22Rv1 (cell line): Measurements from ENCODE around the gene MIA3.
A peak's percentile ranks its signal among the peaks of the same experiment; 100 is the strongest.

Experiments
- H3K27ac ChIP-seq: fragments of 450-650 bp; 2 replicates; pipeline ENCODE4 v1.5.1; 2017
- ZFX ChIP-seq: fragments of 450-650 bp; IDR thresholded peaks from 2 replicates; pipeline ENCODE4 v1.6.1; 2017; ENCODE audit warnings: antibody characterized with exemption, borderline replicate concordance
- TF ChIP-seq, protein P1 (sequence below): fragments of 450-650 bp; IDR thresholded peaks from 2 replicates; pipeline ENCODE4 v1.5.1; 2017; ENCODE audit warnings: mild to moderate bottlenecking

Gene MIA3

DNA sequence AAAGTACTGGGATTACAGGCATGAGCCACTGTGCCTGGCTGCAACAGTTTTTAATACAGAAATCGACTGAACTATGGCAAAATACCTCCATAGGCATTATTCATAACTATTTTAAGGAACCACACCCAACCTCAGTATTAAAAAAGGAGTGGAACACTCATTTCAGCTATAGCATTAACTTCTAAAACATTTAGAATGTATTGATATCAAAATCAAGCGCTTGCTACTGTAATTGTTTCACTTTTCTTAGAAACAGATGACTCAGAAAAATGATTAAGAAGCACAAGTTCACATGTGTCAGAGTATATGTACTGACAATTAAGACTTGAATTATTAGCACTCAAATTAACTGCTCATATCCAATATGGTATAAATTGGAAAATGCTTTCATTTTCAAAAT is 79.3 kb downstream of the MIA3 start:
- no peak overlapping the region for H3K27ac ChIP-seq
- TF ChIP-seq, protein P1, sequence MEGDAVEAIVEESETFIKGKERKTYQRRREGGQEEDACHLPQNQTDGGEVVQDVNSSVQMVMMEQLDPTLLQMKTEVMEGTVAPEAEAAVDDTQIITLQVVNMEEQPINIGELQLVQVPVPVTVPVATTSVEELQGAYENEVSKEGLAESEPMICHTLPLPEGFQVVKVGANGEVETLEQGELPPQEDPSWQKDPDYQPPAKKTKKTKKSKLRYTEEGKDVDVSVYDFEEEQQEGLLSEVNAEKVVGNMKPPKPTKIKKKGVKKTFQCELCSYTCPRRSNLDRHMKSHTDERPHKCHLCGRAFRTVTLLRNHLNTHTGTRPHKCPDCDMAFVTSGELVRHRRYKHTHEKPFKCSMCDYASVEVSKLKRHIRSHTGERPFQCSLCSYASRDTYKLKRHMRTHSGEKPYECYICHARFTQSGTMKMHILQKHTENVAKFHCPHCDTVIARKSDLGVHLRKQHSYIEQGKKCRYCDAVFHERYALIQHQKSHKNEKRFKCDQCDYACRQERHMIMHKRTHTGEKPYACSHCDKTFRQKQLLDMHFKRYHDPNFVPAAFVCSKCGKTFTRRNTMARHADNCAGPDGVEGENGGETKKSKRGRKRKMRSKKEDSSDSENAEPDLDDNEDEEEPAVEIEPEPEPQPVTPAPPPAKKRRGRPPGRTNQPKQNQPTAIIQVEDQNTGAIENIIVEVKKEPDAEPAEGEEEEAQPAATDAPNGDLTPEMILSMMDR: no peak
- TF ChIP-seq ZFX: no peak

DNA sequence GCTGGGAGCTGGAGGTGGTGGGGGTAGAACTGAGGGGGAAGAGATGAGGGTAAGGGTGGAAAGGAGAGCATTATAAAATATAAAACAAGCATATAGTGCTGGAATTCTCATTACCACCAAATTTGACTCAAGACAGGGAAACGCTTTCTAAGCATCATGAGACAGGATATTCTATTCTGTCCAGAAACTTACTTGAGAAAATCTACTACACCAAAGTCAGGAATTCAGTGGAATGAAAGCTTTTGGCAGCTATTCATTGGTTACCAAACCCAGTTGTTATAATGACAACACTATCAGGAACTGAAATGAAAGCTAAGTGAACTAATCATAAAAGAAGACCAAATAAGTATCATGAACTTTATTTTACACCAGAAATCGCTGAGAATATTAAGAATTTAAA is 79.9 kb downstream of the MIA3 start:
- H3K27ac ChIP-seq: no peak overlapping the region
- TF ChIP-seq, protein P1: no peak
- no peak for TF ChIP-seq ZFX

DNA sequence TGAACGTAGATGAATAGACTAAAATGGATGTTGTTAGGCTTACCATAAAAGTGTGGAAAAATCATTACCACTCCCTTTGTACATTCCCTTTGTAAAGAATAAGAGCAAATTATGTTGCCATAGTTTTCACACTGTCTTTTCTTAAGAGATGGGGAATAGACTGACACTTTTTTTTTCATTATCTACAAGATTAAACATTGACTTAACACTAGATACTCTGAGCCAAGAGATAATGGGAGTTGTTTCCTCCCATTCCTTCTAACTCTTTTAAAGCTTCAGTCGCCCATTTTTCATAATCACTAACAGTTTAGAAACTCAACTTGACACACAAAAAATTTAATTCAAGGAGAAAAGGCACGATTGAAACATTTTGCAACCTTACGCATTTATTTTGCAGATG is 84.3 kb downstream of the MIA3 start:
- no peak for TF ChIP-seq ZFX
- TF ChIP-seq, protein P1: no peak
- H3K27ac ChIP-seq: no peak overlapping the region

DNA sequence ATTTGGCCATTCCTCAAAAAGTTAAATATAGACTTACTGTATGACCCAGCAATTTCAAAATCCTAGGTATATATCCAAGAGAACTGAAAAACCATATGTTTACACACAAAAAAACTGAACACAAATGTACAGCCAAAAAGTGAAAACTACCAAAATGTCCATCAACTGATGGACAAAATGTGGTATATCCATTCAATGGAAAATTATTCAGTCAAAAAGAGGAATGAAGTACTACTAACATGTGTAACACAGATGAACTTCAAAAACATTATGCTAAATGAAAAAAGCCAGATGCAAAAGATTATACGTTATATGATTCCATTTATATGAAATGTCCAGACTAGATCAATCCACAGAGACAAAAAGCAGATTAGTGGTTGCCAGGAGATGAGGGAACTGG is 86.4 kb downstream of the MIA3 start:
- no peak overlapping the region for H3K27ac ChIP-seq
- TF ChIP-seq, protein P1: no peak
- no peak for TF ChIP-seq ZFX

DNA sequence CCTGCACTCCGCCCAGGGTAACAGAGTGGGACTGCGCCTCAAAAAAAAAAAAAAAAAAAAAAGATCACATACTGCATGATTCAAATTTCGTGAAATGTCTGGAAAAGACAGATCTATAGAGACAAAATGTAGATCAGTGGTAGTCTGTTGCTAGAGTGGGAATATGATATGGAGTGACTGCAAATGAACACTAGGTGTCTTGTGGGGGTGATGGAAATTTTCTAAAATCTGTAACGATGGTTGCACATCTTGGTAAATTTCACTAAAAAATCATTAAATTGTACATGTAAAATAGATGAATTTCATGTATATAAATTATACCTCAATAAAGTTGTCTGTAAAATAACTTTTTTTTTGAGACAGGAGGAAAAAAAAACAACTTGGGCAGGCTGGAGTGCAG is 88.9 kb downstream of the MIA3 start:
- no peak overlapping the region for H3K27ac ChIP-seq
- no peak for TF ChIP-seq ZFX
- TF ChIP-seq, protein P1: no peak; the same call in 1 of the 2 replicates

DNA sequence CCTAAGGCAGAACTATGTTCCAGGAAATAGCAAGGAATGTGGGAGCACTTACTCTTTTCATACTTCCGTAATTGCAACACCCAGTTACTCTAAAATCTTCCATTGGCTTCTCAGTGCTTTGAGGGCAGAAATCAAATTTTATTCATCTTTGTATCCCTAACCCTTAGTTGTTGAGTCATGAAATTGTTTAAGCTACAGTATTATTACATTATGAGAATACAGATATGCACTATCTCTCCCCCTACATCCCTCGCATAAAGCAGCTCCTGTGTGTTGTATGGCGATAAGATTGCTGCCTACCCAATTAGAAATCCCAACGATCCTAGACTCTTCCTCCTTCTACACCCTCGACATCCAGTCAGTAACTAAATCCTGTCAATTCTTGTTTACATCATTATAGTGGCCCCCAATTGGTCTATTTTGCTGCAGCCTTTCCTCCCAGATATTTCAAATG is 91.8 kb downstream of the MIA3 start:
- H3K27ac ChIP-seq: no peak overlapping the region
- TF ChIP-seq ZFX: no peak
- TF ChIP-seq, protein P1: no peak

DNA sequence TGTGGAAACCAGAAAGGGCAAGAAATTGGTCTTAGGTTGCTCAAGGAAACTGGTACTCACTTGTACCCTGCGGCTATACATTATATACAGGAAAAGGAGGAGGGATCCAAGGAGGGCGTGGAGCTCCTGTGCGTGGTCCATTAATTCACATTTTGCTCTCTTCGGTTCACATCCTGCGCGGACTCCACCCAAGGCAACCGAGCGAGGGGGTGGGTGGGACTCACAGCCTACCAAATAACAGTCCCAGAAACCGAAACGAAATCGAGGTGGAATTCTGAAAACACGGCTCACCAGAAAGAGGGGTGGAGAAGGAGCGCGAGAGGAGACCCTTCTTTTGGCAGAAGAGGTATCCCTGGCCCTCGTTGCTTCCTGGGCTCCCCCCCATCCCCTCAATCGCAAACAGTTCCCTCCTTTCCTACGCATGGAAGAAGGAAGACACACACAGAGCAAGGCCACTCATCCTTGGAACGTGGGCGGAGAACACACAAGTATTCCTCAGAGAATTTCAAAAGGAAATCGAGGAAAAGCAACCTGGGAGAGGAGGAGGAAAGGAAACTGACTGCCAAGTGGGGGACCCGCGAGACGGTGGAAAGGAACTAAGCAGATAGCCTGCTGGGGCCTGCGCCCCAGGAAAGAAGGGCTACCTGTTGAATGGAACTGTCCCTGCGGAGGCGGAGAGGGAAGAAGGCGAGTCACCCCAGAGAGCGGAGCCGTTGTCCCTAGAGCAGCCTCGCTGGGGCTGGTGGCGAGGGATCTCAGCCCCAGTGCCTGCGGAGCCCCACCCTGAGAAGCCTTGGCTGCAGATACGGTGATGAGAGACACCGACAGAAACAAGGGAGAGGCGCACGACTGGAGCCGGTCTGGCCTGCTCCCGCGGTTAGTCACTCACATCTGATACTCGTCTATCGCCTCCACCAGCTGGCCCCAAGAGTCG is 93.7 kb downstream of the MIA3 start:
- peak overlapping the region; percentile 94 for H3K27ac ChIP-seq
- TF ChIP-seq, protein P1: no peak
